Left lung (tissue), 10 donors: Measurements from ENCODE around the gene RLN1. TPM values are rescaled to one million over a fixed set of nuclear protein-coding genes. Genes with fewer than 3 reads are reported as not detected.
"Not testable (repeated sequence)": the region's sequence is repeated elsewhere in the genome, so short reads cannot be mapped to it uniquely, and the experiment has no call there.

Experiments
- ATAC-seq: fragments of 200-7000 bp; cut with Tn5 transposase; one replicate; pipeline ENCODE4 v1.9.1; 2020; ENCODE audit warnings: moderate library complexity
- DNase-seq, 4 donors: peaks; one replicate each; pipeline ENCODE4 v3.0.0-alpha.2; 2013 to 2020
- H3K27ac ChIP-seq, 2 donors: fragments of 200-600 bp; sonication (generic) in 1 of 2; one replicate each; pipeline versions ENCODE4 v1.5.0 to v1.8.0; 2020 to 2021
- H3K27me3 ChIP-seq, 2 donors: fragments of 200-600 bp; sonication (generic) in 1 of 2; one replicate each; pipeline versions ENCODE4 v1.5.0 to v1.8.0; 2020 to 2021
- H3K36me3 ChIP-seq, 2 donors: fragments of 200-600 bp; sonication (generic) in 1 of 2; one replicate each; pipeline versions ENCODE4 v1.5.0 to v1.8.0; 2020 to 2021
- H3K4me1 ChIP-seq, 2 donors: fragments of 200-600 bp; one replicate each; pipeline ENCODE4 v1.8.0; 2021
- H3K4me3 ChIP-seq, 2 donors: fragments of 200-600 bp; sonication (generic) in 1 of 2; one replicate each; pipeline versions ENCODE4 v1.5.0 to v1.8.0; 2020 to 2021; ENCODE audit warnings: mild to moderate bottlenecking in 1 of 2
- H3K9me3 ChIP-seq, 2 donors: fragments of 200-600 bp; sonication (generic) in 1 of 2; one replicate each; pipeline versions ENCODE4 v1.5.0 to v1.8.0; 2020 to 2021
- CTCF ChIP-seq, 2 donors: fragments of 200-600 bp; sonication (generic) in 1 of 2; IDR thresholded peaks; one replicate each; pipeline versions ENCODE4 v1.5.0 to v1.8.0; 2021; ENCODE audit warnings: antibody characterized with exemption in 2 of 2
- intact Hi-C, 2 donors: fragments of 100-400 bp; cut with DNase I; formaldehyde crosslinking; loops; one replicate each; pipeline versions ENCODE4 v1.11.2 to v1.14.2; 2022
- polyA plus RNA-seq, 6 donors: library from polyadenylated mRNA; unstranded; fragments of 120-200 nt; gene quantifications; one replicate each; pipeline ENCODE4 v1.2.1, GENCODE V29; 2013; ENCODE audit not compliant: insufficient read length in 6 of 6
- total RNA-seq, 2 donors: library from RNA; stranded (reverse); fragmentation: NEBNext Ultra II Directional; extraction: Animal tissue kit (Norgen Biotek cat#: 25700); gene quantifications; one replicate each; pipeline ENCODE4 v1.2.1, GENCODE V29; 2021
- donor health status: DM: no; HTN: yes; CAD: no.
- donor health status: DM: no; HTN: no; CAD: no.

Gene RLN1
- total and polyA plus RNA-seq, 8 donors = 0.42 to 1.7 (median 0.64) TPM

GRCh38 chr9:5336688-5337087 lies 3.0 kb downstream of the RLN1 start:
- no peaks in the 10 kb centered on the region for H3K4me1 ChIP-seq
- H3K9me3 ChIP-seq = no peaks in the 10 kb centered on the region
- no peaks in the 10 kb centered on the region for H3K36me3 ChIP-seq
- no peaks in the 10 kb centered on the region for H3K27me3 ChIP-seq
- H3K27ac ChIP-seq = no peak overlapping the region
- no peak for ATAC-seq
- no peak for DNase-seq
- H3K4me3 ChIP-seq = no peak overlapping the region
- intact Hi-C loops = no loop called here
- no peak for TF ChIP-seq CTCF (IDR thresholded peaks at IDR 0.05)

GRCh38 chr9:5331276-5331675 lies 8.4 kb downstream of the RLN1 start:
- H3K4me3 ChIP-seq, H3K4me1 ChIP-seq, intact Hi-C loops, ATAC-seq, H3K9me3 ChIP-seq, H3K27ac ChIP-seq, DNase-seq, H3K36me3 ChIP-seq, H3K27me3 ChIP-seq: not testable (repeated sequence)

- intact Hi-C loops = no loop called here
- no peaks in the 10 kb centered on the region for H3K36me3 ChIP-seq
- H3K27me3 ChIP-seq = no peaks in the 10 kb centered on the region
- H3K9me3 ChIP-seq = no peaks in the 10 kb centered on the region
- H3K4me3 ChIP-seq = no peak overlapping the region
- DNase-seq = peak; percentile 4 to 78 (median 56)
- no peaks in the 10 kb centered on the region for H3K4me1 ChIP-seq
- no peak for TF ChIP-seq CTCF (IDR thresholded peaks at IDR 0.05)
- no peak overlapping the region for H3K27ac ChIP-seq
- ATAC-seq = peak; percentile 92
Observed at GRCh38 chr9:5326893-5327548, 12.7 kb downstream of the RLN1 start.

GRCh38 chr9:5326187-5326586 lies 13.5 kb downstream of the RLN1 start:
- Histone ChIP-seq H3K36me3 (no peaks in the 10 kb centered on the region), H3K9me3 (no peaks in the 10 kb centered on the region), H3K27ac (no peak overlapping the region), H3K27me3 (no peaks in the 10 kb centered on the region), H3K4me1 (no peaks in the 10 kb centered on the region), H3K4me3 (no peak overlapping the region)
- intact Hi-C loops = no loop called here
- TF ChIP-seq CTCF (IDR thresholded peaks at IDR 0.05) = no peak
- DNase-seq (no peak), ATAC-seq (no peak)

GRCh38 chr9:5321601-5322000 lies 18.1 kb downstream of the RLN1 start:
- H3K27ac ChIP-seq, H3K4me1 ChIP-seq, intact Hi-C loops, H3K27me3 ChIP-seq, H3K4me3 ChIP-seq, H3K9me3 ChIP-seq, ATAC-seq, H3K36me3 ChIP-seq, DNase-seq: not testable (repeated sequence)

GRCh38 chr9:5321058-5321457 lies 18.6 kb downstream of the RLN1 start:
- ATAC-seq = no peak
- TF ChIP-seq CTCF (IDR thresholded peaks at IDR 0.05) = no peak
- no peak for DNase-seq
- Histone ChIP-seq H3K36me3 (no peaks in the 10 kb centered on the region), H3K9me3 (peaks cover 0 to 6% of the 10 kb centered on the region in 2 donors), H3K4me1 (no peaks in the 10 kb centered on the region), H3K27me3 (no peaks in the 10 kb centered on the region), H3K4me3 (no peak overlapping the region), H3K27ac (no peak overlapping the region)
- intact Hi-C loops = no loop called here

GRCh38 chr9:5316406-5316805 lies 23.3 kb downstream of the RLN1 start:
- H3K27ac ChIP-seq, DNase-seq, ATAC-seq, H3K27me3 ChIP-seq, intact Hi-C loops, H3K36me3 ChIP-seq, H3K4me3 ChIP-seq, H3K4me1 ChIP-seq: not testable (repeated sequence)
- H3K9me3 ChIP-seq = peaks cover 0 to 25% of the 10 kb centered on the region in 2 donors
